Endothelial cell of umbilical vein (primary cell): Measurements from ENCODE around the gene PTPRD. TPM values are rescaled to one million over a fixed set of nuclear protein-coding genes. Genes with fewer than 3 reads are reported as not detected.

Source experiments
- BruUV-seq: library from RNA; stranded (reverse); fragments of 400-500 nt; replicated peaks from 2 replicates; lab custom pipeline; 2021; lab: Mats Ljungman, UMichigan
- CTCF ChIA-PET: fragments of 300-600, 350-600 bp; sonication (Branson Sonifier 250); formaldehyde crosslinking; loops from one replicate; lab custom pipeline; 2021; ENCODE audit warnings: antibody characterized with exemption, inconsistent platforms; lab: Charles Lee
- POLR2A ChIA-PET: fragments of 300-600, 350-600 bp; sonication (Branson Sonifier 250); formaldehyde crosslinking; loops from one replicate; lab custom pipeline; 2021; ENCODE audit warnings: antibody characterized with exemption, inconsistent platforms; lab: Charles Lee
- DNase-seq: peaks from one replicate; pipeline ENCODE4 v3.0.0-alpha.2; 2011; ENCODE audit warnings: low read depth, low spot score
- FAIRE-seq: peaks from 2 replicates; lab custom pipeline; 2011; peaks lifted over from hg19 to GRCh38; lab: Jason Lieb, UNC
- H2AFZ ChIP-seq: 2 replicates; pipeline ENCODE4 v1.6.0; 2012; ENCODE audit warnings: low read depth, low read length, control low read depth, inconsistent platforms
- H3K27ac ChIP-seq: 2 replicates; pipeline ENCODE4 v1.5.1; 2011; ENCODE audit warnings: low read depth, mild to moderate bottlenecking, control low read depth, low read length, moderate library complexity; ENCODE audit not compliant: insufficient read depth
- H3K27me3 ChIP-seq, 2 experiments: 2 replicates each; pipeline versions ENCODE4 v1.6.0 to v1.6.1; 2011; ENCODE audit warnings: low read length in 2 of 2, mixed read lengths in 1 of 2; ENCODE audit not compliant: control insufficient read depth in 2 of 2, insufficient read depth in 2 of 2
- H3K36me3 ChIP-seq, 2 experiments: 2 replicates in 1 of 2; 3 replicates in 1 of 2; pipeline ENCODE4 v1.5.1; 2011; ENCODE audit warnings: low read length in 2 of 2, mild to moderate bottlenecking in 1 of 2, moderate library complexity in 1 of 2; ENCODE audit not compliant: control insufficient read depth in 2 of 2, insufficient read depth in 2 of 2; ENCODE audit errors: extremely low read depth in 1 of 2
- H3K4me1 ChIP-seq: 3 replicates; pipeline ENCODE4 v1.5.1; 2011; ENCODE audit warnings: mild to moderate bottlenecking, low read length; ENCODE audit not compliant: control insufficient read depth, insufficient read depth; ENCODE audit errors: extremely low read depth
- H3K4me2 ChIP-seq: 2 replicates; pipeline ENCODE4 v1.6.1; 2011; ENCODE audit warnings: low read length, control low read depth, mixed read lengths; ENCODE audit not compliant: insufficient read depth
- H3K4me3 ChIP-seq, 3 experiments: fragments of 200-600 bp in 1 of 3; sonication (generic), shearing (Covaris generic) in 1 of 3; replicated peaks in 1 of 3; 2 replicates each; pipeline ENCODE4 v1.5.1; 2011 to 2016; ENCODE audit warnings: control low read depth in 3 of 3, low read length in 3 of 3, mild to moderate bottlenecking in 2 of 3, inconsistent platforms in 1 of 3, low read depth in 1 of 3, moderate library complexity in 1 of 3; ENCODE audit not compliant: insufficient read depth in 1 of 3
- H3K79me2 ChIP-seq: 2 replicates; pipeline ENCODE4 v1.6.0; 2012; ENCODE audit warnings: low read length, inconsistent platforms; ENCODE audit not compliant: control insufficient read depth, insufficient read depth
- H3K9ac ChIP-seq: replicated peaks from 2 replicates; pipeline ENCODE3; 2011; ENCODE audit warnings: low read length, control low read depth; ENCODE audit not compliant: insufficient read depth; ENCODE audit errors: extremely low read depth
- H3K9me1 ChIP-seq: replicated peaks from 3 replicates; pipeline ENCODE4 v1.6.0; 2011; ENCODE audit warnings: mild to moderate bottlenecking, low read length; ENCODE audit not compliant: control insufficient read depth, insufficient read depth; ENCODE audit errors: extremely low read depth
- H3K9me3 ChIP-seq: replicated peaks from 2 replicates; pipeline ENCODE4 v1.5.1; 2012; ENCODE audit warnings: low read length, inconsistent platforms; ENCODE audit not compliant: control insufficient read depth, insufficient read depth
- H4K20me1 ChIP-seq: replicated peaks from 2 replicates; pipeline ENCODE3; 2011; ENCODE audit warnings: mild to moderate bottlenecking, low read length; ENCODE audit not compliant: control insufficient read depth, insufficient read depth; ENCODE audit errors: extremely low read depth
- CTCF ChIP-seq, 2 donors: IDR thresholded peaks; 1 replicate in 1 of 2; 2 replicates in 1 of 2; pipeline ENCODE4 v1.5.1; 2011; ENCODE audit warnings: low read length in 2 of 2, mild to moderate bottlenecking in 2 of 2, moderate library complexity in 2 of 2, control low read depth in 1 of 2, inconsistent platforms in 1 of 2, low read depth in 1 of 2; ENCODE audit not compliant: insufficient read depth in 1 of 2; ENCODE audit errors: extremely low read depth in 1 of 2
- EZH2 ChIP-seq: IDR thresholded peaks from 2 replicates; pipeline ENCODE4 v1.6.1; 2012; ENCODE audit warnings: borderline replicate concordance, low read depth, mild to moderate bottlenecking, moderate library complexity, low read length, inconsistent platforms; ENCODE audit not compliant: severe bottlenecking
- FOS ChIP-seq: IDR thresholded peaks from 2 replicates; pipeline ENCODE4 v1.6.1; 2011; ENCODE audit warnings: mild to moderate bottlenecking, low read length, moderate library complexity, borderline replicate concordance; ENCODE audit not compliant: insufficient read depth
- GATA2 ChIP-seq: IDR thresholded peaks from 2 replicates; pipeline ENCODE4 v1.7.0; 2011; ENCODE audit warnings: low read depth, mild to moderate bottlenecking, moderate library complexity, mixed read lengths, low read length; ENCODE audit not compliant: insufficient read length, insufficient read depth
- JUN ChIP-seq: IDR thresholded peaks from 2 replicates; pipeline ENCODE4 v1.6.1; 2011; ENCODE audit warnings: borderline replicate concordance, low read depth; ENCODE audit not compliant: insufficient read length, insufficient read depth
- MYC ChIP-seq: IDR thresholded peaks from one replicate; pipeline ENCODE4 v1.6.1; 2011; ENCODE audit warnings: mild to moderate bottlenecking, low read depth, low read length
- dilution Hi-C: fragments of 300-500 bp; cut with MboI; formaldehyde crosslinking; loops from one replicate; pipeline ENCODE4 v1.15.0; 2019; ENCODE audit warnings: low sequenced_read_pairs; ENCODE audit not compliant: extremely low pct_ligation_motif_present
- intact Hi-C: fragments of 100-400 bp; cut with micrococcal nuclease; formaldehyde crosslinking; loops from one replicate; pipeline ENCODE4 v1.10.0; 2022
- polyA plus RNA-seq, 4 experiments: library from polyadenylated mRNA; depleted of rRNA in 3 of 4; stranded (reverse) in 3 of 4; unstranded in 1 of 4; fragments of >200 nt; gene quantifications; 2 replicates each; pipeline versions ENCODE4 v1.2.1 to v1.2.3, GENCODE V29; 2011 to 2012; ENCODE audit warnings: missing spikeins in 1 of 4
- total RNA-seq: library from RNA; stranded (reverse); gene quantifications from 2 replicates; pipeline ENCODE4 v1.2.3, GENCODE V29; 2021
- TF ChIP-seq, protein P1 (sequence below): IDR thresholded peaks from 2 replicates; pipeline ENCODE4 v1.6.1; 2011; ENCODE audit not compliant: insufficient read depth, insufficient read length

The PTPRD gene
- total and polyA plus RNA-seq, 2 donors (not counting 3 experiments of a cell fraction or from before 2014, with no cell fraction given) = 5.5 to 5.7 TPM

GRCh38 chr9:9173264-9173663 lies 1439.5 kb downstream of the PTPRD start:
- no peak overlapping the region for H3K27ac ChIP-seq
- CTCF ChIA-PET = no interaction called here
- no peak overlapping the region for H3K4me3 ChIP-seq
- H3K36me3 ChIP-seq = no peaks in the 10 kb centered on the region
- DNase-seq = no peak
- no peak overlapping the region for H2AFZ ChIP-seq
- intact Hi-C loops = no loop called here
- POLR2A ChIA-PET = no interaction called here
- H3K9me1 ChIP-seq = no peaks in the 10 kb centered on the region
- no TSS peak for BruUV-seq
- dilution Hi-C loops = no loop called here
- H3K4me2 ChIP-seq = no peak overlapping the region
- no peak overlapping the region for H3K9ac ChIP-seq
- no peaks in the 10 kb centered on the region for H3K27me3 ChIP-seq
- no peaks in the 10 kb centered on the region for H3K79me2 ChIP-seq
- H3K4me1 ChIP-seq = no peaks in the 10 kb centered on the region
- no peak for TF ChIP-seq MYC
- TF ChIP-seq JUN = no peak
- no peak for TF ChIP-seq CTCF (IDR thresholded peaks at IDR 0.05; ENCODE audit: extremely low read depth in 1 of 2, insufficient read depth in 1 of 2, low read depth in 1 of 2, low read length in 2 of 2)
- TF ChIP-seq, protein P1, sequence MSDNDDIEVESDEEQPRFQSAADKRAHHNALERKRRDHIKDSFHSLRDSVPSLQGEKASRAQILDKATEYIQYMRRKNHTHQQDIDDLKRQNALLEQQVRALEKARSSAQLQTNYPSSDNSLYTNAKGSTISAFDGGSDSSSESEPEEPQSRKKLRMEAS = no peak
- no peak for TF ChIP-seq FOS
- no peak for TF ChIP-seq GATA2
- TF ChIP-seq EZH2 = no peak
- no peak for FAIRE-seq
- H3K9me3 ChIP-seq = no peaks in the 10 kb centered on the region
- H4K20me1 ChIP-seq = no peaks in the 10 kb centered on the region
